ENCODE data around the gene CBARP. TPM values are rescaled to one million over a fixed set of nuclear protein-coding genes. Genes with fewer than 3 reads are reported as not detected.

The CBARP gene
- total and polyA plus RNA-seq, 9 donors, result 0.45 to 21.1 (median 1.6) TPM; not detected in 1

- intact Hi-C loops (cut with DNase I), result loop anchor here in 1 of 4 donors (10.0 kb wide), 1 partner anchor 106 kb away; the partner anchor contains the start of gene NDUFS7
- peak in 3 of 5 donors; percentile 31 to 59 (median 44) for DNase-seq
- H3K4me1 ChIP-seq (ENCODE audit: insufficient read depth), result peaks cover 8% of the 10 kb centered on the region
- TF ChIP-seq POLR2A (IDR thresholded peaks at IDR 0.05), result no peak
- TF ChIP-seq EP300 (IDR thresholded peaks at IDR 0.05), result no peak
- TF ChIP-seq CTCF (IDR thresholded peaks at IDR 0.05), result no peak
- H3K27ac ChIP-seq, result no peak overlapping the region
- no peak overlapping the region for H3K4me3 ChIP-seq
- H3K27me3 ChIP-seq, result no peaks in the 10 kb centered on the region
- no peaks in the 10 kb centered on the region for H3K36me3 ChIP-seq
- no peaks in the 10 kb centered on the region for H3K9me3 ChIP-seq
- 76 to 84% (median 80%) methylated on average over 25 of the region's 25 CpGs for WGBS, 3 donors
Observed at GRCh38 chr19:1278713-1279660, 41.2 kb upstream of the CBARP start.

- H3K4me1 ChIP-seq (ENCODE audit: insufficient read depth), result peaks cover 14% of the 10 kb centered on the region
- H3K27ac ChIP-seq, result no peak overlapping the region
- no peak overlapping the region for H3K4me3 ChIP-seq
- TF ChIP-seq EP300 (IDR thresholded peaks at IDR 0.05) (no peak), POLR2A (IDR thresholded peaks at IDR 0.05) (no peak), CTCF (IDR thresholded peaks at IDR 0.05) (no peak)
- intact Hi-C loops (cut with DNase I), result loop anchor here in 1 of 4 donors (10.0 kb wide), 1 partner anchor 107 kb away; the partner anchor contains the start of gene NDUFS7
- no peaks in the 10 kb centered on the region for H3K27me3 ChIP-seq
- H3K36me3 ChIP-seq, result no peaks in the 10 kb centered on the region
- WGBS, 3 donors, result 81 to 89% (median 81%) methylated on average over 12 of the region's 12 CpGs
- DNase-seq, result peak in 1 of 5 donors; percentile 33
- no peaks in the 10 kb centered on the region for H3K9me3 ChIP-seq
Observed at GRCh38 chr19:1278074-1278473, 40.3 kb upstream of the CBARP start.

GRCh38 chr19:1277061-1277460 lies 39.3 kb upstream of the CBARP start:
- TF ChIP-seq POLR2A (IDR thresholded peaks at IDR 0.05), result no peak
- Histone ChIP-seq H3K9me3 (no peaks in the 10 kb centered on the region), H3K4me3 (no peak overlapping the region), H3K4me1 (ENCODE audit: insufficient read depth) (peaks cover 14% of the 10 kb centered on the region), H3K27me3 (no peaks in the 10 kb centered on the region), H3K27ac (no peak overlapping the region), H3K36me3 (no peaks in the 10 kb centered on the region)
- peak in 4 of 5 donors; percentile 38 to 61 (median 50) for DNase-seq
- WGBS, 3 donors, result 89 to 93% (median 90%) methylated on average over 15 of the region's 15 CpGs
- intact Hi-C loops (cut with DNase I), result loop anchor here in 1 of 4 donors (10.0 kb wide), 1 partner anchor 108 kb away; the partner anchor contains the start of gene NDUFS7

- Histone ChIP-seq H3K27ac (peak overlapping the region; percentile 97 to 99), H3K4me3 (no peak overlapping the region), H3K4me1 (ENCODE audit: insufficient read depth) (peaks cover 17% of the 10 kb centered on the region), H3K27me3 (no peaks in the 10 kb centered on the region), H3K9me3 (no peaks in the 10 kb centered on the region), H3K36me3 (no peaks in the 10 kb centered on the region)
- intact Hi-C loops (cut with DNase I), result loop anchor here in 1 of 4 donors (10.0 kb wide), 1 partner anchor 108 kb away; the partner anchor contains the start of gene NDUFS7
- WGBS, 3 donors, result 70 to 86% (median 77%) methylated on average over 10 of the region's 10 CpGs
- DNase-seq, result peak in 4 of 5 donors; percentile 34 to 53 (median 45)
- TF ChIP-seq POLR2A (IDR thresholded peaks at IDR 0.05), result no peak
- TF ChIP-seq CTCF (IDR thresholded peaks at IDR 0.05), result no peak
- no peak for TF ChIP-seq EP300 (IDR thresholded peaks at IDR 0.05)
Observed at GRCh38 chr19:1276628-1277022, 38.8 kb upstream of the CBARP start.

Measured in ovary (tissue), 9 donors.